GM10266 (cell line): ENCODE measurements around the gene NOP9.
"Not testable (repeated sequence)": the region's sequence is repeated elsewhere in the genome, so short reads cannot be mapped to it uniquely, and the experiment has no call there.

ENCODE experiments used
- DNase-seq: peaks from one replicate; pipeline ENCODE4 v3.0.0; 2012; ENCODE audit errors: extremely low spot score
- CTCF ChIP-seq: IDR thresholded peaks from 2 replicates; pipeline ENCODE4 v1.5.1; 2012; ENCODE audit warnings: mild to moderate bottlenecking, low read depth; ENCODE audit not compliant: control insufficient read depth, insufficient read depth; ENCODE audit errors: missing control alignments

Gene NOP9

DNA sequence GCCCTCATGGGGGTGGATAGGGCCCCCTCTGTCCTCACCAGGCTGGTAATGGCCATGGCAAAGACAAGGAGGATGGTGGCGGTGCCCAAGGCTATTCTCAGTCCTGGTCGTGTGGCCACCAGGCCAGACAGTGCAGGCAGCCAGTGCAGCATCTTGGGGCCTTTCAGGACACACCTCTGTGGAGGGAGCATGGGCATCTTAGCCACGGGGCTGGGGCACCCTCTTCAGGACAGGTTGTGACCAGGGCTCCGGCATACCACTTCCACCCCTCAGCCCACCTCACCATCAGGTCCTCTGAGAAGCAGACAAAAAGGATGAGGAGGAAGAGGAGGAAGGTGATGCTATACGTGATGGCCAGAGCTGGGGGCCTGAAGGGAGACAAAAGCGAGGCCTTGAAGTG lies 24.4 kb downstream of the NOP9 start:
- no peak for DNase-seq
- no peak for TF ChIP-seq CTCF

DNA sequence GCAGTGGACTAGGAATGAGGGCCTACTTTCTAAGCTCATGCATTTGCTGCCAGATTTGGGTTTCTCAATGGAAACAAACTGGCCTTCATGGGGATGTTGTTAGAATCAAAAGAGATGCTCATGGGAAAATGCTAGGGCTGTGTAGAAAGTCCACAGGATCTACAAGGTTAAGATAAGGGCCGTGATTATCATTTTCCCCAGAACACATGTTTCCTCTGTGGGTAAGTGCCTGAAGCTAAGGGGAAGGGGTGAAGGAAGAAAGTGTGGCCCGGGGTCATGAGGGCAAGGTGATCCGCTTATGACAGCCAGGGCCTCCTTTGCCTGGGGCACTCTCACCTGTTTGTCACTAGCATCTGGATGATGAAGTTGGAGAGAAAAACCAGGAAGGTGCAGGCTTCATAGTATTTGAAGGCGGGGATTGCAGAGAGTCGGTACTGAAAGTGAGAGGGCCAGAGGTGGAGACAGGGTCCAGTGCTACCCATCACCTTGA lies 25.4 kb downstream of the NOP9 start:
- TF ChIP-seq CTCF = no peak

DNA sequence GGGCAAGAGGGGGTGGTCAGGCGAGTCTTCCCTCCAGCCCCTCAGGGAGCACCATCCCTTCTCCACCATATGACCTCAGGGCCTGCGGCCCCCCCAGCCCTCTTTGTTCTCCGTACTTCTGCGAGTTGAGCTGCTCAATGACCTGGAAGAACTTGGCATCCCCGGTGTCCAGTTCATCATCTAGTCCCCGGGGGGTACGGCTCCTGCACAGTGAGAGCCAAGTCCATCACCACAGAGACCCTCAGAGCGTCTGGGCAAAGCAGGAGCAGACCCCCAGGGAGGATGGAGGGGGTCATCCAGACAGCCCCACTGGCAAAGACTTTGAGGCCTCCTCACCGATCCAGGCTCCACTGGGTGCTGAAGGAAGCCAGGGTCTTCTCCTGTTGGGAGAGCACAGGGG lies 26.3 kb downstream of the NOP9 start:
- TF ChIP-seq CTCF = no peak
- DNase-seq = no peak

More for the DNA sequence above, 25.4 kb downstream of the NOP9 start:
- DNase-seq = no peak

DNA sequence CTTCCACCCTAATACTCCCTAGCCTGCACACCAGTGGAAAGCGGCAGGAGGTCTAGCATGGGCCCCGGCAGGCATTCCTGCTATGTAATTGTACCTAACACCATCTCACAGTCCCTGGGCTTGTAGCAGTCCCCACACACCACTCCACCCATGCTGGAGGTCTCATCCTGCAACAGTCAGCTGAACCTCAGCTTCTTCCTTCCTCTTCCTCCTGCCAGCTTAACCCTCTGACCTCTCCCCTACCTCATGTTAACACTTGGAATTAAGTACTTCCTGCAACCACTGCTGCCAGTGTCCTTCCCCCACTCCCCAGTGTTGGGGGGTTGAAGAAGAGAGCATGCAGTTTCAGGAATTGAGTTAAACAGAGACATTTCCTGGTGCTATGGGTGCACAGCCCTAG lies 27.7 kb downstream of the NOP9 start:
- no peak for TF ChIP-seq CTCF

DNA sequence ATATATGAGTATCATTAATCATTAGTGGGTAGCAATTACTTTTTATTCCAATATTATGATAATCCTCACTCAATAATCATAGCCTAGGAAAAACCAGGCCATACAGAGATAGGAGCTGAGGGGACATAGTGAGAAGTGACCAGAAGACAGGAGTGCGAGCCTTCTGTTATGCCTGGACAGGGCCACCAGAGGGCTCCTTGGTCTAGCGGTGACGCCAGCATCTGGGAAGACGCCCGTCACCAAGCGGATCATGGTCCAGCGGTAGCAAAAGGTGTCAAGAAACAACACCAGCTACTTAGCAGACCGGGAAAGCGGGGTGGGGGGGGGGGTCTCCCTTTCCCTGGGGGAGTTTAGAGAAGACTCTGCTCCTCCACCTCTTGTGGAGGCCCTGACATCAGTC lies 28.3 kb downstream of the NOP9 start:
- peak; percentile 55 for TF ChIP-seq CTCF
- not testable (repeated sequence) for DNase-seq

More for the DNA sequence above, 27.7 kb downstream of the NOP9 start:
- DNase-seq = no peak

- no peak for DNase-seq
- TF ChIP-seq CTCF = no peak
Observed at GRCh38 chr14:24329073-24329663, 29.5 kb downstream of the NOP9 start.

GRCh38 chr14:24329736-24330135 lies 30.1 kb downstream of the NOP9 start:
- no peak for DNase-seq
- no peak for TF ChIP-seq CTCF
